Lung (tissue), 12 donors: Measurements from ENCODE around the gene KSR1. TPM values are rescaled to one million over a fixed set of nuclear protein-coding genes. Genes with fewer than 3 reads are reported as not detected.

Experiments
- ATAC-seq: fragments of 200-7000 bp; cut with Tn5 transposase; one replicate; pipeline ENCODE4 v1.9.1; 2020; ENCODE audit warnings: moderate number of reproducible peaks; ENCODE audit not compliant: insufficient read depth, low FRiP score
- DNase-seq, 3 donors: peaks; one replicate each; pipeline ENCODE4 v3.0.0-alpha.2; 2013 to 2017
- H3K27ac ChIP-seq, 2 donors: one replicate each; pipeline ENCODE4 v1.5.1; 2013; ENCODE audit warnings: mild to moderate bottlenecking in 2 of 2, moderate library complexity in 2 of 2, control low read depth in 1 of 2, inconsistent platforms in 1 of 2, low read depth in 1 of 2, low read length in 1 of 2
- H3K27me3 ChIP-seq, 3 donors: one replicate each; pipeline ENCODE4 v1.5.1; 2013; ENCODE audit warnings: low read length in 2 of 3; ENCODE audit not compliant: control insufficient read depth in 3 of 3, insufficient read depth in 3 of 3
- H3K36me3 ChIP-seq, 4 donors: one replicate each; pipeline ENCODE4 v1.5.1; 2013; ENCODE audit warnings: low read length in 4 of 4, mild to moderate bottlenecking in 1 of 4, moderate library complexity in 1 of 4; ENCODE audit not compliant: control insufficient read depth in 4 of 4, insufficient read depth in 4 of 4
- H3K4me1 ChIP-seq, 5 donors: one replicate each; pipeline ENCODE4 v1.5.1; 2013; ENCODE audit warnings: low read length in 5 of 5, mild to moderate bottlenecking in 2 of 5, moderate library complexity in 1 of 5; ENCODE audit not compliant: control insufficient read depth in 5 of 5, insufficient read depth in 5 of 5
- H3K4me3 ChIP-seq: one replicate; pipeline ENCODE4 v1.5.1; 2013; ENCODE audit warnings: mild to moderate bottlenecking, control low read depth, moderate library complexity
- H3K9ac ChIP-seq, 2 donors: one replicate each; pipeline ENCODE4 v1.5.1; 2013; ENCODE audit warnings: low read length in 2 of 2, control low read depth in 1 of 2; ENCODE audit not compliant: insufficient read depth in 1 of 2
- H3K9me3 ChIP-seq, 4 donors: one replicate each; pipeline ENCODE4 v1.5.1; 2013; ENCODE audit warnings: low read length in 3 of 4, mild to moderate bottlenecking in 1 of 4, moderate library complexity in 1 of 4; ENCODE audit not compliant: control insufficient read depth in 4 of 4, insufficient read depth in 3 of 4
- CTCF ChIP-seq: IDR thresholded peaks from 2 replicates; pipeline ENCODE4 v1.5.1; 2012; ENCODE audit warnings: mild to moderate bottlenecking; ENCODE audit errors: control extremely low read depth, extremely low read depth
- WGBS, 2 donors: extraction: QIAGEN DNeasy Blood & Tissue Kit; methylation state at CpG; one replicate each; pipeline ENCODE4 v1.1.7; 2013; 5-methylcytosine and 5-hydroxymethylcytosine counted together
- polyA plus RNA-seq, 2 donors: library from polyadenylated mRNA; stranded (reverse); fragments of 200-250 nt; gene quantifications; one replicate each; pipeline ENCODE4 v1.2.1, GENCODE V29; 2013
- total RNA-seq, 2 donors: library from RNA; depleted of rRNA in 1 of 2; stranded (reverse); fragments of >200 nt in 1 of 2; gene quantifications; one replicate each; pipeline ENCODE4 v1.2.1, GENCODE V29; 2014 to 2021
- donor health status: control.
- donor health status: control.
- donor health status: Bipolar disorder and iron deficiency.
- donor health status: healthy.
- donor health status: DM: yes; HTN: yes; CAD: no.

Gene KSR1
- total and polyA plus RNA-seq, 4 donors, result 26.8 to 70.0 (median 42.3) TPM

- H3K27me3 ChIP-seq, result no peaks in the 10 kb centered on the region
- H3K4me3 ChIP-seq, result no peak overlapping the region
- no peak for TF ChIP-seq CTCF
- H3K36me3 ChIP-seq, result no peaks in the 10 kb centered on the region
- WGBS, 2 donors, result 92 to 94% methylated on average over 10 of the region's 10 CpGs
- ATAC-seq, result no peak
- H3K9me3 ChIP-seq, result no peaks in the 10 kb centered on the region
- DNase-seq, result no peak
- no peak overlapping the region for H3K9ac ChIP-seq
- peaks cover 0 to 7% (median 4%) of the 10 kb centered on the region in 5 donors for H3K4me1 ChIP-seq
- no peak overlapping the region for H3K27ac ChIP-seq
Measured at GRCh38 chr17:27478901-27479538, 22.8 kb downstream of the KSR1 start.

GRCh38 chr17:27479838-27480237 lies 23.6 kb downstream of the KSR1 start:
- 98 to 100% methylated on average over 3 of the region's 3 CpGs for WGBS, 2 donors

GRCh38 chr17:27480699-27481098 lies 24.5 kb downstream of the KSR1 start:
- Histone ChIP-seq H3K27ac (no peak overlapping the region), H3K9me3 (no peaks in the 10 kb centered on the region), H3K36me3 (peaks cover 0 to 2% (median 0%) of the 10 kb centered on the region in 4 donors), H3K9ac (no peak overlapping the region), H3K4me1 (peaks cover 0 to 11% (median 4%) of the 10 kb centered on the region in 5 donors), H3K27me3 (no peaks in the 10 kb centered on the region), H3K4me3 (no peak overlapping the region)
- TF ChIP-seq CTCF, result no peak
- DNase-seq (no peak), ATAC-seq (no peak)
- WGBS, 2 donors, result 90% methylated on average over 4 of the region's 4 CpGs

More at GRCh38 chr17:27479838-27480237, 23.6 kb downstream of the KSR1 start:
- H3K9ac ChIP-seq, result no peak overlapping the region
- no peak for TF ChIP-seq CTCF
- peaks cover 0 to 6% (median 0%) of the 10 kb centered on the region in 5 donors for H3K4me1 ChIP-seq
- H3K36me3 ChIP-seq, result peaks cover 0 to 2% (median 0%) of the 10 kb centered on the region in 4 donors
- no peak for ATAC-seq
- no peak for DNase-seq
- H3K27ac ChIP-seq, result no peak overlapping the region
- no peak overlapping the region for H3K4me3 ChIP-seq
- no peaks in the 10 kb centered on the region for H3K9me3 ChIP-seq
- no peaks in the 10 kb centered on the region for H3K27me3 ChIP-seq
